Progenitor cell of endocrine pancreas (in vitro differentiated cells): Measurements from ENCODE around the gene EPHB3. TPM values are rescaled to one million over a fixed set of nuclear protein-coding genes. Genes with fewer than 3 reads are reported as not detected.

Experiments
- DNase-seq: peaks from one replicate; pipeline ENCODE4 v3.0.0; 2021; ENCODE audit warnings: low spot score; ENCODE audit not compliant: unreplicated experiment
- H3K27ac Mint-ChIP-seq: 2 replicates; pipeline ENCODE4 v1.8.0; 2021; ENCODE audit warnings: mild to moderate bottlenecking, moderate library complexity, mixed read lengths
- H3K27me3 Mint-ChIP-seq: 2 replicates; pipeline ENCODE4 v1.8.0; 2021; ENCODE audit warnings: mixed read lengths
- H3K36me3 Mint-ChIP-seq: 2 replicates; pipeline ENCODE4 v1.8.0; 2022; ENCODE audit warnings: mixed read lengths; ENCODE audit not compliant: insufficient read depth
- H3K4me1 Mint-ChIP-seq: 2 replicates; pipeline ENCODE4 v1.8.0; 2021; ENCODE audit warnings: low read depth, mixed read lengths
- H3K4me3 Mint-ChIP-seq: 2 replicates; pipeline ENCODE4 v1.8.0; 2021; ENCODE audit warnings: low read depth, mild to moderate bottlenecking, moderate library complexity, mixed read lengths
- H3K9me3 Mint-ChIP-seq: 2 replicates; pipeline ENCODE4 v1.8.0; 2021; ENCODE audit warnings: low read depth, mixed read lengths
- total RNA-seq: library from RNA; stranded (reverse); gene quantifications from 2 replicates; pipeline ENCODE4 v1.2.1, GENCODE V29; 2021
- TF ChIP-seq, protein P1 (sequence below): fragments of 200-600 bp; sonication (generic); IDR thresholded peaks from one replicate; pipeline ENCODE4 v1.5.0; 2021; ENCODE audit warnings: antibody characterized with exemption, mild to moderate bottlenecking; ENCODE audit not compliant: unreplicated experiment

The EPHB3 gene
- total RNA-seq, 1 donor from 2014 or later = 11.7 TPM

DNA sequence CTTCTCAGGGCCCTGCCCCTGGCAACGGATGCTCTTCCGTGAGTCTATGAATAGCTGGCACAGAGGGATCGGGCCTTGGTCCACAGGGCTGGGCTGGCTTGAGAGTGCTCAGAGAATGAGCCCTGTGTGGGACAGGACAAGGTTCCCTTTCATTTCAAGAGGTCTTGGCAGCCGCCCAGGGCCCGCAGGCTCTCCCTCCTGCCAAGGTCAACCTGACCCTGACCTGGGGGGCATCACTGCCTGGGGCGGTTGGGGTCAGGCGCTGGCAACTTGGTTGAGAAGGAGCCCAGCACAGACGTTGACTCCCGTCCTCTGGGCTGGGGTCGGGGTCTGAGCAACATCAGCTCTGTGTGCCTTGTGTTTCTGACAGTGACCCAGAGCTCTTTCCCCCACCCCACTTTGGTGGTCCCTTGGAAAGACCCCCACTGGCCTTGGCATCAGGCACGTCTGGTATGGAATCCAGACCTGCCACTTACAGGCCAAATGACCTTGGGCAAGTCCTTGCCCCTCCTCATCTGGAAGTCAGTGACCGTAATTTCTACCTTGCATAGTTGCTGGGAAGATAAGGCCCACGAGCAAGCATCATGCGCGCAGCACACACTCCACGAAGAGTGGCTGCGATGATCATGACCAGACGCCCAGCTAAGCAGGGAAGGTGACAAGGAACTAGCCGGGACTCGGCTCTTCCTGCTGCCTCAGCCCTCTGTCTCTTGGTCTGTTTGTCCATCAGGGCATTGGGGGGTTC is 36.4 kb downstream of the EPHB3 start:
- Mint-ChIP-seq H3K36me3 (no peaks in the 10 kb centered on the region), H3K9me3 (no peaks in the 10 kb centered on the region), H3K4me3 (no peak overlapping the region), H3K27me3 (peaks cover 81% of the 10 kb centered on the region), H3K4me1 (peaks cover 10% of the 10 kb centered on the region), H3K27ac (no peak overlapping the region)
- TF ChIP-seq, protein P1, sequence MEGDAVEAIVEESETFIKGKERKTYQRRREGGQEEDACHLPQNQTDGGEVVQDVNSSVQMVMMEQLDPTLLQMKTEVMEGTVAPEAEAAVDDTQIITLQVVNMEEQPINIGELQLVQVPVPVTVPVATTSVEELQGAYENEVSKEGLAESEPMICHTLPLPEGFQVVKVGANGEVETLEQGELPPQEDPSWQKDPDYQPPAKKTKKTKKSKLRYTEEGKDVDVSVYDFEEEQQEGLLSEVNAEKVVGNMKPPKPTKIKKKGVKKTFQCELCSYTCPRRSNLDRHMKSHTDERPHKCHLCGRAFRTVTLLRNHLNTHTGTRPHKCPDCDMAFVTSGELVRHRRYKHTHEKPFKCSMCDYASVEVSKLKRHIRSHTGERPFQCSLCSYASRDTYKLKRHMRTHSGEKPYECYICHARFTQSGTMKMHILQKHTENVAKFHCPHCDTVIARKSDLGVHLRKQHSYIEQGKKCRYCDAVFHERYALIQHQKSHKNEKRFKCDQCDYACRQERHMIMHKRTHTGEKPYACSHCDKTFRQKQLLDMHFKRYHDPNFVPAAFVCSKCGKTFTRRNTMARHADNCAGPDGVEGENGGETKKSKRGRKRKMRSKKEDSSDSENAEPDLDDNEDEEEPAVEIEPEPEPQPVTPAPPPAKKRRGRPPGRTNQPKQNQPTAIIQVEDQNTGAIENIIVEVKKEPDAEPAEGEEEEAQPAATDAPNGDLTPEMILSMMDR = no peak
- DNase-seq = no peak

DNA sequence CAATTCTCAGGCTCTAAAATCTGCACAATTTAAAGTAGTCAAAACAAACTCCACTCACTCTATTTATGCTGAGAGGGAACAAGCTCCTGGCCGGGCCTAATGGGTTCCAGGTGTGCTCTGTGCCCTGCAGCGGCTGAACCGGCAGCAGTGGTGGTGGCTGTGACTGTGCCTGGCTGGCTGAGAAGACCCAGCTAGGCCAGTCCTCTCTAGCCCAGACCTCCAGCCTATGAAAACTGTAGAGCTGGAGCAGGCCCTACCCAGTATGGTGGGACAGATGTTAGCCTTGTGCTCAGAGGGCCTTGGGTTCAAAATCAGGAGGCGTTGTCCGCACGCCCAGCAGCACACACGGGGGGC is 37.0 kb downstream of the EPHB3 start:
- DNase-seq = no peak
- H3K9me3 Mint-ChIP-seq = no peaks in the 10 kb centered on the region
- peaks cover 15% of the 10 kb centered on the region for H3K4me1 Mint-ChIP-seq
- H3K27me3 Mint-ChIP-seq = peaks cover 81% of the 10 kb centered on the region
- H3K36me3 Mint-ChIP-seq = no peaks in the 10 kb centered on the region
- TF ChIP-seq, protein P1 = no peak
- H3K4me3 Mint-ChIP-seq = no peak overlapping the region
- no peak overlapping the region for H3K27ac Mint-ChIP-seq

DNA sequence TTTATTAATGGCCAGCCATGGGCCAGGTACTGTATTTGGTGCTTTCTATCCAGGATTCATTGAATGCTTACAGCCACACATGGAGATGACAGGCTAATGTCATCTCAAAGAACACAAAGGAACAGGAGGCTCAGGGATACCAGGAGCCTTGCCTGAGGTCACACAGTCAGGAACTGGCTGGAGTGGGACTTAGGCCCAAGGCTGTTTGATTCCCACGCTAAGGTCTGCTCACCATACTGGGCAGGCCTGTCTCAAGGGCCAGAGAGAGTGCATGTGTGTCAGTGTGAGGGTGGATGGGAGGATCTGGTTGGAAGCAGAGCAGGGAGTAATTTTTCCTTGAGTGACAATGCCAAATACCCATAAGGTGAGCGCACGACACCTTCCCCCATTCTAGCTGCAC is 37.6 kb downstream of the EPHB3 start:
- DNase-seq = no peak
- TF ChIP-seq, protein P1 = no peak
- H3K4me3 Mint-ChIP-seq = no peak overlapping the region
- peaks cover 79% of the 10 kb centered on the region for H3K27me3 Mint-ChIP-seq
- no peaks in the 10 kb centered on the region for H3K9me3 Mint-ChIP-seq
- H3K27ac Mint-ChIP-seq = no peak overlapping the region
- no peaks in the 10 kb centered on the region for H3K36me3 Mint-ChIP-seq
- H3K4me1 Mint-ChIP-seq = peaks cover 18% of the 10 kb centered on the region

DNA sequence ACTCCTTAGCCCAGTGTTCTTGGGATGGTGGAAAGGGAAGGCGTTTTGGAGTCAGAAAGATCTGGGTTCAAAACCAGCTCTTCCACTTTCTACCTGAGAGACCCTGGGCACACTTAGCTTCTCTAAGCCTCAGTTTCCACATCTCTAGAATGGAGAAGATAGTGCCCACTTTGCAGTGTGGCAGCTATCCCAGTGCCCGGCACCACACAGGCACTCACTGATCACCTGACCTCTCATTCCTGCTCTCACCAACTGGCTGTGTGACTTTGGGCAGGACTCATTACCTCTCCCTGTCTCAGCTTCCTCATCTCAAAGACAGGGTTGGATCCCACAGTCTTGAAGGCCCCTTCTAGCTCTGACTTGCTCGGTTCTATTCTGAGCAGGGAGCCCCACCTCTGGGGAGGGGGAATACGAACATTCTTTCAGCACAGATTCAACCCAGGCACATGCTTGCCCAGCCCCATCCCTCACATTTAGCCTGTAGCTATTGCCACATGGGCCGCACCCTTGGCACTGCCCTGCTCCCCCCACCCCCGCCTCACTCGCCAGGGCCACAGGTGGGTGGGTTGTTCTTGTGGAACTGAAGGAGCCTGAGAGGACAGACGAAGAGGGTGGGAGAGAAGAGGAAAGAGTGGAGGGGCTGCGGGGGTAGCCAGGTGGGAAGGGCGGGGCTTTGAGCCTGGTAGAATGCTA is 39.2 kb downstream of the EPHB3 start:
- no peak for DNase-seq
- Mint-ChIP-seq H3K9me3 (no peaks in the 10 kb centered on the region), H3K36me3 (no peaks in the 10 kb centered on the region), H3K4me1 (peaks cover 23% of the 10 kb centered on the region), H3K27me3 (peaks cover 81% of the 10 kb centered on the region), H3K27ac (no peak overlapping the region), H3K4me3 (no peak overlapping the region)
- TF ChIP-seq, protein P1 = no peak

DNA sequence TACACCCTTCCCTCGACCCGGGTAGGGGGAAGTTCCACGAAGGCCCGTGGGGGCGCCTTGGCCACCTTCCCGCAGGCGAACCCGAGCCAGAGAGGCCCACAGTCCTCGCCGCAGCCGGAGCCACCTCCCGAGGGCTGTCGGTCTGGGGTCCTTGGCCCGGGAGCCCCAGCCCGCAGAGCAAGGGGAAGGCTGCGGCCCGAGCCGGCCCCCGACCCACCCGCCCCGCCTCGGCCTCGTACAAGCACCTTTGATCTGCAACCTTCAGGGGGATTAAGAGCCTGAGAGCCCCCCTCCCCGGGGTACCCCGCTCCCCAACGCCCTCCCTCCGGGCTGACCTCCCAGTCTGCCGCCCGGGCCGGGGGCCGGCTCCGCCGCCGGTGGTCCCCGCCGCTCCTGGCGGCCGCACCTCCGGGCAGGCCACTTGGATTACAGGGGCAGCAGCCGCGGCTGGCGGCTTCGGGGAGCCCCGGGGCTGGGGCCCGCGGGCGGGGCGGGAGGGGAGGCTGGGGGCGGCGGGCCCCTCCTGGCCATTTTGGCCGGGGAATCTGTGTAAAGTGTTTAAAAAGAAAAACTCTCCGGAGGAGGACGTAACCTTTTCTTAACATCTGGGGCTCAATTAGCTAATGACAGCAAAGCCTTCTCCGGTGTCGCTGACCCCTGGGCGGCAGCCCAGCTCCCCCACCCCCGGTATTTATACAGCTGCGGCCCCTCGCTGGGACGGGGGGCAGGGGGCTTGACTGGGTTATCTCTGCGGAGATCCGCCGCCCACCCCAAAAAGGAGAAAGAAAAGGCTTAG is 40.2 kb downstream of the EPHB3 start:
- TF ChIP-seq, protein P1 = no peak
- Mint-ChIP-seq H3K27me3 (peaks cover 81% of the 10 kb centered on the region), H3K4me1 (peaks cover 23% of the 10 kb centered on the region), H3K9me3 (no peaks in the 10 kb centered on the region), H3K27ac (no peak overlapping the region), H3K36me3 (no peaks in the 10 kb centered on the region), H3K4me3 (peak overlapping the region; percentile 70)
- DNase-seq = no peak
